Activated CD4-positive, alpha-beta T cell treated with anti-CD3 and anti-CD28 coated beads, Interleukin-2, amount 10 ng/mL, durations not matched to agents 7 days and 5 days (primary cell): ENCODE measurements around the gene HCFC1R1. TPM values are rescaled to one million over a fixed set of nuclear protein-coding genes. Genes with fewer than 3 reads are reported as not detected.
A peak's percentile ranks its signal among the peaks of the same experiment; 100 is the strongest.
"Not testable (repeated sequence)": the region's sequence is repeated elsewhere in the genome, so short reads cannot be mapped to it uniquely, and the experiment has no call there.

ENCODE experiments used
- CTCF ChIA-PET: fragments of 350-600 bp; sonication (Branson Sonifier 250); formaldehyde crosslinking; loops from one replicate; lab custom pipeline; 2021; ENCODE audit warnings: antibody characterized with exemption; lab: Charles Lee
- POLR2A ChIA-PET: fragments of 350-600 bp; sonication (Branson Sonifier 250); formaldehyde crosslinking; loops from one replicate; lab custom pipeline; 2021; ENCODE audit warnings: antibody characterized with exemption; lab: Charles Lee
- DNase-seq: peaks from one replicate; pipeline ENCODE4 v3.0.0-alpha.2; 2020
- H3K27ac Mint-ChIP-seq: one replicate; pipeline ENCODE4 v1.8.0; 2021; ENCODE audit warnings: mild to moderate bottlenecking, moderate library complexity, mixed read lengths
- H3K27me3 Mint-ChIP-seq: one replicate; pipeline ENCODE4 v1.8.0; 2021; ENCODE audit warnings: mixed read lengths
- H3K36me3 Mint-ChIP-seq: one replicate; pipeline ENCODE4 v1.8.0; 2021; ENCODE audit warnings: low read depth, mixed read lengths
- H3K4me1 Mint-ChIP-seq: one replicate; pipeline ENCODE4 v1.8.0; 2021; ENCODE audit warnings: mixed read lengths
- H3K4me3 Mint-ChIP-seq: one replicate; pipeline ENCODE4 v1.8.0; 2021; ENCODE audit warnings: mild to moderate bottlenecking, moderate library complexity, mixed read lengths
- H3K9me3 Mint-ChIP-seq: one replicate; pipeline ENCODE4 v1.8.0; 2021; ENCODE audit warnings: mixed read lengths
- total RNA-seq, 2 experiments: library from RNA; stranded (reverse); gene quantifications; one replicate each; pipeline ENCODE4 v1.2.3, GENCODE V29; 2021

HCFC1R1 gene
- total RNA-seq, 2 experiments from 2014 or later, result 38.3 to 44.1 TPM

GRCh38 chr16:3055734-3056115 lies 32.0 kb upstream of the HCFC1R1 start:
- H3K27me3 Mint-ChIP-seq, POLR2A ChIA-PET, DNase-seq, H3K9me3 Mint-ChIP-seq: not testable (repeated sequence)
- Mint-ChIP-seq H3K4me1 (peaks cover 72% of the 10 kb centered on the region), H3K27ac (peak overlapping the region; percentile 88), H3K4me3 (peak overlapping the region; percentile 59), H3K36me3 (peaks cover 53% of the 10 kb centered on the region)
- CTCF ChIA-PET, result interaction anchor here (1.1 to 6.0 kb wide), 7 partner anchors 10 to 95 kb away, joined by 3 to 67 read pairs (median 5); partner anchors contain the start of gene IL32

GRCh38 chr16:3054965-3055733 lies 31.4 kb upstream of the HCFC1R1 start:
- Mint-ChIP-seq H3K9me3 (no peaks in the 10 kb centered on the region), H3K4me3 (peak overlapping the region; percentile 59), H3K27ac (peak overlapping the region; percentile 88), H3K36me3 (peaks cover 55% of the 10 kb centered on the region), H3K27me3 (no peaks in the 10 kb centered on the region), H3K4me1 (peaks cover 71% of the 10 kb centered on the region)
- DNase-seq, result peak; percentile 52
- CTCF ChIA-PET, result interaction anchor here (0.9 to 6.0 kb wide), 6 partner anchors 10 to 74 kb away, joined by 3 to 67 read pairs (median 5); partner anchors contain the start of gene IL32
- POLR2A ChIA-PET, result no interaction called here

GRCh38 chr16:3053330-3053710 lies 29.6 kb upstream of the HCFC1R1 start:
- POLR2A ChIA-PET, H3K4me3 Mint-ChIP-seq, H3K27me3 Mint-ChIP-seq, CTCF ChIA-PET, H3K27ac Mint-ChIP-seq, DNase-seq, H3K9me3 Mint-ChIP-seq: not testable (repeated sequence)
- H3K36me3 Mint-ChIP-seq, result peaks cover 53% of the 10 kb centered on the region
- H3K4me1 Mint-ChIP-seq, result peaks cover 75% of the 10 kb centered on the region

- Mint-ChIP-seq H3K4me1 (peaks cover 76% of the 10 kb centered on the region), H3K36me3 (peaks cover 53% of the 10 kb centered on the region), H3K27ac (peak overlapping the region; percentile 26)
- H3K27me3 Mint-ChIP-seq, H3K9me3 Mint-ChIP-seq, H3K4me3 Mint-ChIP-seq, POLR2A ChIA-PET: not testable (repeated sequence)
- DNase-seq, result peak; percentile 46
- CTCF ChIA-PET, result interaction anchor here (2.0 kb wide), 1 partner anchor 77 kb away, joined by 7 read pairs; no protein-coding TSS in a partner anchor
Measured at GRCh38 chr16:3052571-3053329, 29.0 kb upstream of the HCFC1R1 start.

- CTCF ChIA-PET, result interaction anchor here (0.9 to 5.5 kb wide), 6 partner anchors 8 to 83 kb away, joined by 3 to 25 read pairs (median 5); partner anchors contain the start of gene ZNF213
Measured at GRCh38 chr16:3051494-3051893, 27.8 kb upstream of the HCFC1R1 start.

GRCh38 chr16:3051009-3051408 lies 27.3 kb upstream of the HCFC1R1 start:
- H3K4me1 Mint-ChIP-seq, result peaks cover 64% of the 10 kb centered on the region
- DNase-seq, result no peak
- H3K27ac Mint-ChIP-seq, result peak overlapping the region; percentile 31
- POLR2A ChIA-PET, result no interaction called here
- H3K36me3 Mint-ChIP-seq, result peaks cover 39% of the 10 kb centered on the region
- H3K9me3 Mint-ChIP-seq, result no peaks in the 10 kb centered on the region
- CTCF ChIA-PET, result interaction anchor here (0.6 to 5.5 kb wide), 9 partner anchors 8 to 84 kb away, joined by 3 to 25 read pairs (median 3); partner anchors contain the start of gene ZNF213
- no peak overlapping the region for H3K4me3 Mint-ChIP-seq
- H3K27me3 Mint-ChIP-seq, result peaks cover 12% of the 10 kb centered on the region

More at GRCh38 chr16:3051494-3051893, 27.8 kb upstream of the HCFC1R1 start:
- Mint-ChIP-seq H3K27ac (no peak overlapping the region), H3K27me3 (peaks cover 12% of the 10 kb centered on the region), H3K9me3 (no peaks in the 10 kb centered on the region), H3K36me3 (peaks cover 41% of the 10 kb centered on the region), H3K4me3 (no peak overlapping the region), H3K4me1 (peaks cover 68% of the 10 kb centered on the region)
- DNase-seq, result no peak
- POLR2A ChIA-PET, result no interaction called here

GRCh38 chr16:3050487-3050886 lies 26.7 kb upstream of the HCFC1R1 start:
- ChIA-PET POLR2A (no interaction called here), CTCF (interaction anchor here (0.6 to 5.5 kb wide), 6 partner anchors 9 to 47 kb away, joined by 3 to 33 read pairs (median 3); no protein-coding TSS in a partner anchor)
- DNase-seq, result no peak
- Mint-ChIP-seq H3K27me3 (peaks cover 14% of the 10 kb centered on the region), H3K36me3 (peaks cover 35% of the 10 kb centered on the region), H3K27ac (peak overlapping the region; percentile 31), H3K4me3 (no peak overlapping the region), H3K4me1 (peaks cover 60% of the 10 kb centered on the region), H3K9me3 (no peaks in the 10 kb centered on the region)

- H3K4me1 Mint-ChIP-seq, result peaks cover 59% of the 10 kb centered on the region
- no peak overlapping the region for H3K27ac Mint-ChIP-seq
- DNase-seq, result no peak
- CTCF ChIA-PET, result interaction anchor here (0.8 to 5.5 kb wide), 7 partner anchors 9 to 79 kb away, joined by 3 to 33 read pairs (median 6); no protein-coding TSS in a partner anchor
- H3K9me3 Mint-ChIP-seq, result no peaks in the 10 kb centered on the region
- POLR2A ChIA-PET, result no interaction called here
- peaks cover 19% of the 10 kb centered on the region for H3K27me3 Mint-ChIP-seq
- H3K4me3 Mint-ChIP-seq, result no peak overlapping the region
- H3K36me3 Mint-ChIP-seq, result peaks cover 32% of the 10 kb centered on the region
Measured at GRCh38 chr16:3049921-3050481, 26.3 kb upstream of the HCFC1R1 start.

- ChIA-PET CTCF (interaction anchor here (0.8 to 5.5 kb wide), 9 partner anchors 8 to 82 kb away, joined by 3 to 33 read pairs (median 4); no protein-coding TSS in a partner anchor), POLR2A (no interaction called here)
- no peak for DNase-seq
- Mint-ChIP-seq H3K9me3 (no peaks in the 10 kb centered on the region), H3K27ac (peak overlapping the region; percentile 71), H3K27me3 (peaks cover 40% of the 10 kb centered on the region), H3K36me3 (peaks cover 17% of the 10 kb centered on the region), H3K4me1 (peaks cover 48% of the 10 kb centered on the region), H3K4me3 (peak overlapping the region; percentile 63)
Measured at GRCh38 chr16:3047387-3047720, 23.6 kb upstream of the HCFC1R1 start.

GRCh38 chr16:3046641-3047386 lies 23.1 kb upstream of the HCFC1R1 start:
- peaks cover 43% of the 10 kb centered on the region for H3K27me3 Mint-ChIP-seq
- CTCF ChIA-PET, result interaction anchor here (0.8 to 5.5 kb wide), 6 partner anchors 8 to 19 kb away, joined by 3 to 33 read pairs (median 7); no protein-coding TSS in a partner anchor
- no peaks in the 10 kb centered on the region for H3K9me3 Mint-ChIP-seq
- peaks cover 13% of the 10 kb centered on the region for H3K36me3 Mint-ChIP-seq
- H3K4me3 Mint-ChIP-seq, result peak overlapping the region; percentile 63
- peak overlapping the region; percentile 80 for H3K27ac Mint-ChIP-seq
- DNase-seq, result no peak
- POLR2A ChIA-PET, result no interaction called here
- H3K4me1 Mint-ChIP-seq, result peaks cover 44% of the 10 kb centered on the region

- Mint-ChIP-seq H3K9me3 (no peaks in the 10 kb centered on the region), H3K36me3 (peaks cover 5% of the 10 kb centered on the region), H3K27ac (peak within 1 kb of the TSS; percentile 81), H3K4me3 (peak within 1 kb of the TSS; percentile 76), H3K4me1 (peaks cover 38% of the 10 kb centered on the region), H3K27me3 (peaks cover 47% of the 10 kb centered on the region)
- ChIA-PET CTCF (interaction anchor here (0.7 to 9.4 kb wide), 5 partner anchors 13 to 83 kb away, joined by 3 to 119 read pairs (median 3); no protein-coding TSS in a partner anchor), POLR2A (interaction anchor here (0.5 kb wide), 1 partner anchor 520 kb away, joined by 3 read pairs; no protein-coding TSS in a partner anchor)
- no peak for DNase-seq
Measured at GRCh38 chr16:3045758-3046640, 22.3 kb upstream of the HCFC1R1 start, which contains the start of gene MMP25. Gene MMP25 (plus strand): TSS chr16:3046561. CDS start chr16:3046918, 357 bp downstream.
